Activated naive CD4-positive, alpha-beta T cell treated with anti-CD3 and anti-CD28 coated beads, Interleukin-2, amount 50 U/mL, for 72 hours (primary cell): ENCODE data around the gene MTARC2. TPM values are rescaled to one million over a fixed set of nuclear protein-coding genes. Genes with fewer than 3 reads are reported as not detected.

ENCODE experiments used
- ATAC-seq, 2 donors: fragments of 150-1000 bp; cut with Tn5 transposase; 2 replicates each; pipeline ENCODE4 v1.10.0; 2021; ENCODE audit warnings: mild to moderate bottlenecking in 2 of 2, moderate library complexity in 2 of 2
- DNase-seq, 2 donors: peaks; one replicate each; pipeline ENCODE4 v3.0.0; 2021 to 2022; ENCODE audit warnings: low spot score in 2 of 2
- H3K27ac Mint-ChIP-seq, 2 donors: one replicate each; pipeline ENCODE4 v1.8.0; 2022; ENCODE audit warnings: mild to moderate bottlenecking in 2 of 2, mixed read lengths in 2 of 2
- H3K36me3 Mint-ChIP-seq, 2 donors: one replicate each; pipeline ENCODE4 v1.8.0; 2022; ENCODE audit warnings: mixed read lengths in 2 of 2
- H3K9me3 Mint-ChIP-seq, 2 donors: one replicate each; pipeline ENCODE4 v1.8.0; 2022; ENCODE audit warnings: mixed read lengths in 2 of 2
- total RNA-seq, 2 donors: library from RNA; stranded (reverse); gene quantifications; one replicate each; pipeline ENCODE4 v1.2.3, GENCODE V29; 2022

Gene MTARC2
- total RNA-seq, 2 donors from 2014 or later: not detected

- Mint-ChIP-seq H3K9me3 (no peaks in the 10 kb centered on the region), H3K36me3 (peaks cover 6 to 12% of the 10 kb centered on the region in 2 donors), H3K27ac (no peak overlapping the region)
- ATAC-seq: no peak
- no peak for DNase-seq
Observed at GRCh38 chr1:220751111-220751510, 3.0 kb downstream of the MTARC2 start.

GRCh38 chr1:220754212-220754917, 6.2 kb downstream of the MTARC2 start:
- Mint-ChIP-seq H3K36me3 (peaks cover 6% of the 10 kb centered on the region in 2 donors), H3K27ac (no peak overlapping the region), H3K9me3 (no peaks in the 10 kb centered on the region)
- ATAC-seq (no peak), DNase-seq (no peak)

DNA sequence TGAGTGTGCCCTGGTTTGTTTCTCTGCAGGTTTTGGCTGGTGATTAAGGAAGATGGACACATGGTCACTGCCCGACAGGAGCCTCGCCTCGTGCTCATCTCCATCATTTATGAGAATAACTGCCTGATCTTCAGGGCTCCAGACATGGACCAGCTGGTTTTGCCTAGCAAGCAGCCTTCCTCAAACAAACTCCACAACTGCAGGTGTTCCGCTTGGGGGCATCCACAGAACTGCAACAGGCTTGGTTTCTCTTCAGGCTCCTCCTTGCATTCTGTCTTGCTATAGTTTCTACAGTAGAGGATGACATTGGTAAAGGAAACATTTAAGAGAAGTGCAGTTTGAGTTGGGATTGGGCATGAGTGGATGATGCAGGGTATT, 6.8 kb downstream of the MTARC2 start:
- Mint-ChIP-seq H3K27ac (no peak overlapping the region), H3K36me3 (peaks cover under 1% of the 10 kb centered on the region in 2 donors), H3K9me3 (no peaks in the 10 kb centered on the region)
- DNase-seq (no peak), ATAC-seq (no peak)

GRCh38 chr1:220755309-220755708, 7.2 kb downstream of the MTARC2 start:
- H3K27ac Mint-ChIP-seq: no peak overlapping the region
- no peak for ATAC-seq
- H3K36me3 Mint-ChIP-seq: no peaks in the 10 kb centered on the region
- no peaks in the 10 kb centered on the region for H3K9me3 Mint-ChIP-seq
- no peak for DNase-seq

DNA sequence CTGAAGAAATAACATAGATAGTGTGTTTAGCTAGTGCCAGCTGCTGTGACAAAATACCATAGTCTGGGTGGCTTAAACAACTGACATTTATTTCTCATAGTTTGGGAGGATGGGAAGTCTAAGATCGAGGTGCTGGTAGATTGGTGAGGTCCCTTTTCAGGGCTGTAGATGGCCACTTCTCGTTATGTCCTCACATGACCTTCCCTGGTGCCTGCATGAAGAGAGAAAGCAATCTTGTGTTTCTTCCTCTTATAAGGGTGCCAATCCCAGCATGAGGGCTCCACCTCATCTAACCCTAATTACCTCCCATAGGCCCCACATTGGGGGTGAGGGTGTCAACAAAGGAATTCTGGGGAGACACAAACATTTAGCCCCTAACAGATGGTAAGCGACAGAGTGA, 9.3 kb downstream of the MTARC2 start:
- Mint-ChIP-seq H3K27ac (no peak overlapping the region), H3K9me3 (no peaks in the 10 kb centered on the region), H3K36me3 (no peaks in the 10 kb centered on the region)
- no peak for DNase-seq
- ATAC-seq: no peak

- DNase-seq (no peak), ATAC-seq (no peak)
- Mint-ChIP-seq H3K27ac (peak overlapping the region in 1 of 2 donors; percentile 70), H3K9me3 (no peaks in the 10 kb centered on the region), H3K36me3 (no peaks in the 10 kb centered on the region)
Observed at GRCh38 chr1:220759147-220759546, 11.0 kb downstream of the MTARC2 start.

GRCh38 chr1:220761688-220762427, 13.7 kb downstream of the MTARC2 start:
- Mint-ChIP-seq H3K9me3 (no peaks in the 10 kb centered on the region), H3K36me3 (no peaks in the 10 kb centered on the region), H3K27ac (no peak overlapping the region)
- ATAC-seq (no peak), DNase-seq (no peak)

- no peak overlapping the region for H3K27ac Mint-ChIP-seq
- DNase-seq (no peak), ATAC-seq (no peak)
- no peaks in the 10 kb centered on the region for H3K9me3 Mint-ChIP-seq
- H3K36me3 Mint-ChIP-seq: no peaks in the 10 kb centered on the region
Observed at GRCh38 chr1:220764757-220765156, 16.6 kb downstream of the MTARC2 start.

DNA sequence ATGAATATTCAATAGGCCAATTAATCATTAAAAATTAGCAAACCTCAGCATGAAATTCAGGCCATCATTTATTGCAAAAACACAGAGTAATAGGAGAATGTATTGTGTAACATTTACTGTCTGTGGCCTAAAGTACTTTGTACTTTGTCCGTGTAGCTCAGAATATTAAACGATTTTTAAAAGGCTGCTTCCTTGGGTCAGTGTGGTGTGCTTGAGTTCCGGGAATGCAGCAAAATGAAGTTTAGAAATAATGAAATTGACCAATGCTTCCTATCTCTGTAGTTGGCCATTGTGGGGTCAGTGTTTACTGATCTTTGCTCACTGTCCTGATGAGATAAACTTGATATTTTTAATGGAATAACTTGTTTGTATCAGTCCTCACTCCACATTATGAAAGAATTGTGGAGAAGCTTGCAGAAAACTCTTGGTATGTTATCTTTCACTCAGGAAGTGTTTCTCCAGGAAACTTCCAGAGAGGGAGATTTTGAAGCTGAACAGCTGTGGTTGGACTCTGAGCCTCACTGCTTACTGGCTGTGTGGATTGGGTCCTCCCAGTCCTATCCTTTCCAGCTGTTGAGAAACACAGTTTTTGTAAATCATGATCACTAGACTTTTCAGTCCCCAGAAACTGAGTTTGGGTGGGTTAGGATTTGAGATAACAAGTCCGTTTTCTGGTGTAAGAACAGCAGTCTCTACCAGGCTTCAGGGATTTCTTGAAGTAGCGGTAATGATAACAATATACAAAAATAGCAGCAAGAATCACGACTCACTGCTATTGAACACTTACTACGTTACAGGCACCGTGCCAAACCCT, 19.4 kb downstream of the MTARC2 start:
- no peak for ATAC-seq

GRCh38 chr1:220768126-220768601, 20.0 kb downstream of the MTARC2 start:
- Mint-ChIP-seq H3K27ac (no peak overlapping the region), H3K36me3 (no peaks in the 10 kb centered on the region), H3K9me3 (no peaks in the 10 kb centered on the region)
- no peak for ATAC-seq
- no peak for DNase-seq

More for the DNA sequence above, 19.4 kb downstream of the MTARC2 start:
- Mint-ChIP-seq H3K36me3 (no peaks in the 10 kb centered on the region), H3K27ac (no peak overlapping the region), H3K9me3 (no peaks in the 10 kb centered on the region)
- DNase-seq: no peak

GRCh38 chr1:220769205-220769604, 21.1 kb downstream of the MTARC2 start:
- Mint-ChIP-seq H3K27ac (no peak overlapping the region), H3K36me3 (no peaks in the 10 kb centered on the region), H3K9me3 (no peaks in the 10 kb centered on the region)
- no peak for ATAC-seq
- no peak for DNase-seq

GRCh38 chr1:220770245-220770913, 22.3 kb downstream of the MTARC2 start:
- ATAC-seq (no peak), DNase-seq (no peak)
- Mint-ChIP-seq H3K9me3 (no peaks in the 10 kb centered on the region), H3K27ac (no peak overlapping the region), H3K36me3 (no peaks in the 10 kb centered on the region)

DNA sequence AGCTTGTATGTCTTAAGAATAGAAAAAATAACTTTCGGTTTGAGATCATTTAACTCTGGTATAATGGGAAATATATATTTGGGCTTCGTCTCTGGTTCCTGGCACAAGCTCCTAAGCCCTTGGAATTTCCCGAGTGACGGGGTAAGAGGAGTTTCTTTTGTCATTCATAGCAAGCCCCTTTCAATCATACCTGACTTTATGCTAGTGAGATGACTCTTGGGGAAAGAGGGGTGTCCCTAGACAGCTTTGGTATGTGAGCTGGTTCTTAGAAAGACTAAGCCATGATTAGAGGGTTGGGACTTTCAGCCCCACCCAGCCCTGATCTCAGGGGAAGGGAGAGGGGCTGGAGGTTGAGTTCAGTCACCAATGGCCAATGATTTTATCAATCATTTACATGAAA, 24.7 kb downstream of the MTARC2 start:
- Mint-ChIP-seq H3K9me3 (no peaks in the 10 kb centered on the region), H3K27ac (no peak overlapping the region), H3K36me3 (no peaks in the 10 kb centered on the region)
- ATAC-seq (no peak), DNase-seq (no peak)

GRCh38 chr1:220775240-220775853, 27.2 kb downstream of the MTARC2 start:
- ATAC-seq (no peak), DNase-seq (peak in 1 of 2 donors; percentile 55)
- H3K27ac Mint-ChIP-seq: no peak overlapping the region
- no peaks in the 10 kb centered on the region for H3K9me3 Mint-ChIP-seq
- H3K36me3 Mint-ChIP-seq: no peaks in the 10 kb centered on the region

DNA sequence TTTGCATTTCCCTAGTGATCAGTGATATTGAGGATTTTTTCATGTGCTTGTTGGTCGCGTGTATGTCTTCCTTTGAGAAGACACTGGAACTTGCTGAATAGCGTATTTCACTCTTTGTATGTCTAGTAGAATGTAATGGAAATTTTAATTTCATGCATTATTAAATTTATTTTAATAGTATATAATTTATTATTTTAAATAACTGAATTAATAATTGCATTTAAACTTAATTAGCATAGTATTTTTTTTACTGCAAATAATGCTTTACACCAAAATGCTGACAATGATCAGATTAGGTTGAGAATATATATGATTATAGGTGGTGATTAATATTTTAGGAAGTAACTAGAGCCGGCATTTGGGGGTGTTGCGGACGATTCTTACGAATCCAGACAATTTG, 28.1 kb downstream of the MTARC2 start:
- DNase-seq (no peak), ATAC-seq (no peak)
- Mint-ChIP-seq H3K36me3 (no peaks in the 10 kb centered on the region), H3K9me3 (no peaks in the 10 kb centered on the region), H3K27ac (no peak overlapping the region)

DNA sequence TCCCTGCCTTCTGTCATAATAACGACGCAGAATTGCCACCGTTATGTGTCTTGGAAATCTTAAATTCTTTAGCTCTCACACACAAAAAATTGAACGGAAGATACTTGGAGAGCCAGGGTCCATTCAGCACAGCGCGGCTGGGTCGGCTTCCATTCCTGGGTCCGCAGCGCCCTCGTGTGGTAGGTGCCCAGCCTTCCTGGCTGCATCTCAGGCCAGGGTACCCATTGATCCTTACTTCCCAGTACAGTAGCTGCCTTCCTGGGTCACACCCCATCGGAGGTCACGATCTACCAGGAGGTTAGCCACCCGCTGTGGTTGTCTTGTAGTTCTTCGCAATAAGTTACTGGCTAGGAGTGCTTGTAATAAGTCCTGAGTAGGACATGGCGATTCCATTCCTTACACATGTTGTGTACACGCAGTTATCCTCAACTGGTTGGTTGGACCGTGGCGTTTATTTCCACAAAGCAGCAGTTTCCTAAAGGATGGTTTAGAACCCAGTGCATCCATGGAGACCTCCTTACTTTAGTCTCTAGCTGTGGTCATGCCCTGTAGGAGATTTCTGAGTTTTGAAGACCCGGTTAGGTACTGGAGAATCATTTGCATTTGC, 28.7 kb downstream of the MTARC2 start:
- ATAC-seq (peak; percentile 88 to 93), DNase-seq (peak; percentile 68 to 81)
- Mint-ChIP-seq H3K36me3 (no peaks in the 10 kb centered on the region), H3K27ac (no peak overlapping the region), H3K9me3 (no peaks in the 10 kb centered on the region)
